Panc1 (cell line): ENCODE results near the gene CRADD. TPM values are rescaled to one million over a fixed set of nuclear protein-coding genes. Genes with fewer than 3 reads are reported as not detected.

ENCODE experiments used
- ATAC-seq: fragments of 200-7000 bp; cut with Tn5 transposase; 2 replicates; pipeline ENCODE4 v1.9.1; 2020; ENCODE audit warnings: mild to moderate bottlenecking, moderate library complexity
- BruUV-seq: library from RNA; stranded (reverse); fragments of 400-500 nt; replicated peaks from 2 replicates; lab custom pipeline; 2021; lab: Mats Ljungman, UMichigan
- CTCF ChIA-PET: fragments of 300-600 bp; sonication (Branson Sonifier 250); formaldehyde crosslinking; loops from one replicate; lab custom pipeline; 2022; ENCODE audit warnings: antibody characterized with exemption; lab: Charles Lee
- POLR2A ChIA-PET: fragments of 300-600 bp; sonication (Branson Sonifier 250); formaldehyde crosslinking; loops from one replicate; lab custom pipeline; 2022; ENCODE audit warnings: antibody characterized with exemption; lab: Charles Lee
- DNase-seq: peaks from one replicate; pipeline ENCODE4 v3.0.0-alpha.2; 2010; ENCODE audit warnings: low read depth, low spot score
- H3K27ac ChIP-seq: 2 replicates; pipeline ENCODE4 v1.5.1; 2011; ENCODE audit warnings: mild to moderate bottlenecking, low read length, inconsistent platforms
- H3K27me3 ChIP-seq: fragments of 200-500 bp; sonication (Bioruptor generic); 2 replicates; pipeline ENCODE4 v1.6.0; 2014; ENCODE audit warnings: low read length, inconsistent platforms; ENCODE audit not compliant: control insufficient read depth, insufficient read depth
- H3K36me3 ChIP-seq: fragments of 200-500 bp; sonication (Bioruptor generic); 2 replicates; pipeline ENCODE4 v1.5.1; 2014; ENCODE audit warnings: inconsistent platforms, mild to moderate bottlenecking, low read length, moderate library complexity; ENCODE audit not compliant: control insufficient read depth, insufficient read depth
- H3K4me1 ChIP-seq: 2 replicates; pipeline ENCODE4 v1.5.1; 2011; ENCODE audit warnings: inconsistent platforms, mild to moderate bottlenecking, low read length, moderate library complexity; ENCODE audit not compliant: control insufficient read depth, insufficient read depth
- H3K4me3 ChIP-seq, 2 experiments: 2 replicates each; pipeline ENCODE4 v1.5.1; 2011 to 2012; ENCODE audit warnings: low read depth in 2 of 2, low read length in 2 of 2, mild to moderate bottlenecking in 2 of 2, inconsistent platforms in 1 of 2, moderate library complexity in 1 of 2
- H3K9me3 ChIP-seq: fragments of 200-500 bp; sonication (Bioruptor generic); 2 replicates; pipeline ENCODE4 v1.5.1; 2014; ENCODE audit warnings: low read depth, mild to moderate bottlenecking, inconsistent platforms, low read length, moderate library complexity; ENCODE audit not compliant: control insufficient read depth, insufficient read depth
- POLR2AphosphoS5 ChIP-seq: IDR thresholded peaks from 2 replicates; pipeline ENCODE4 v1.6.1; 2012; ENCODE audit warnings: mild to moderate bottlenecking, low read depth, low read length, moderate library complexity
- SIN3A ChIP-seq: IDR thresholded peaks from 2 replicates; pipeline ENCODE4 v1.6.1; 2012; ENCODE audit warnings: low read depth, mild to moderate bottlenecking, low read length, moderate library complexity, borderline replicate concordance; ENCODE audit not compliant: insufficient read depth
- TCF7L2 ChIP-seq: IDR thresholded peaks from 2 replicates; pipeline ENCODE4 v1.6.1; 2011; ENCODE audit warnings: mild to moderate bottlenecking, low read depth, low read length, inconsistent platforms
- in situ Hi-C: cut with HindIII; loops from 2 replicates; pipeline ENCODE4 v1.10.0; 2016; ENCODE audit warnings: low sequenced_read_pairs, low pct_unique_long_range_greater_than_20kb
- intact Hi-C: fragments of 100-400 bp; cut with micrococcal nuclease; formaldehyde crosslinking; loops from one replicate; pipeline ENCODE4 v1.10.0; 2022; ENCODE audit not compliant: unreplicated experiment
- total RNA-seq: library from RNA; stranded (reverse); gene quantifications from one replicate; pipeline ENCODE4 v1.2.1, GENCODE V29; 2021; ENCODE audit not compliant: unreplicated experiment
- TF ChIP-seq, protein P1 (sequence below), 2 experiments: IDR thresholded peaks; 2 replicates each; pipeline ENCODE4 v1.6.1; 2011 to 2012; ENCODE audit warnings: low read depth in 2 of 2, control low read depth in 1 of 2, low read length in 1 of 2, mild to moderate bottlenecking in 1 of 2, moderate library complexity in 1 of 2; ENCODE audit not compliant: insufficient read depth in 1 of 2
- TF ChIP-seq, protein P2 (sequence below): fragments of 450-650 bp; IDR thresholded peaks from 2 replicates; pipeline ENCODE4 v1.5.1; 2017; ENCODE audit warnings: mild to moderate bottlenecking

Gene CRADD
- total RNA-seq, 1 experiment from 2014 or later: 7.0 TPM

DNA sequence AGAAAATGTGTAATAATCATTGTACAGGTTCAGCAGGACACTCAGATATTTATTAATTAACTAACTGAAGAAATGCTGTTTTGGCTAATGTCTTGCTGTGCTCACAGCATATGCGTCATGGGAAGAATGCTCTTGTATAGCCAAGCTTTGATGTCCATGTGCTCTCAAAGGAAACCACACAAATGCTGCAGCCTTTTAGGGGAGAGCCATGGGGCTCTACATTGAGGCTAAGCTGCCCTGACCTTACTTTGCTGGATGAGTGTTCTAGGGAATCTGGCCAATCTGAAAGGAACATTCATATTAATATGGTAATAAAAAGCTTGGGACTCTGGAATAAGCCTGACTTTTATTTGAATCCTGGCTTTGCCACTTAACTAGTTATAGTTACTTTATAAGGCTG is 9.5 kb upstream of the CRADD start:
- BruUV-seq: no TSS peak
- POLR2A ChIA-PET: no interaction called here
- H3K27me3 ChIP-seq: no peaks in the 10 kb centered on the region
- no peaks in the 10 kb centered on the region for H3K36me3 ChIP-seq
- CTCF ChIA-PET: no interaction called here
- no peaks in the 10 kb centered on the region for H3K9me3 ChIP-seq
- DNase-seq (no peak), ATAC-seq (no peak)
- H3K4me3 ChIP-seq: no peak overlapping the region
- in situ Hi-C loops: no loop called here
- no peak for TF ChIP-seq POLR2AphosphoS5
- no peak for TF ChIP-seq SIN3A
- H3K4me1 ChIP-seq: no peaks in the 10 kb centered on the region
- H3K27ac ChIP-seq: no peak overlapping the region
- intact Hi-C loops: no loop called here

DNA sequence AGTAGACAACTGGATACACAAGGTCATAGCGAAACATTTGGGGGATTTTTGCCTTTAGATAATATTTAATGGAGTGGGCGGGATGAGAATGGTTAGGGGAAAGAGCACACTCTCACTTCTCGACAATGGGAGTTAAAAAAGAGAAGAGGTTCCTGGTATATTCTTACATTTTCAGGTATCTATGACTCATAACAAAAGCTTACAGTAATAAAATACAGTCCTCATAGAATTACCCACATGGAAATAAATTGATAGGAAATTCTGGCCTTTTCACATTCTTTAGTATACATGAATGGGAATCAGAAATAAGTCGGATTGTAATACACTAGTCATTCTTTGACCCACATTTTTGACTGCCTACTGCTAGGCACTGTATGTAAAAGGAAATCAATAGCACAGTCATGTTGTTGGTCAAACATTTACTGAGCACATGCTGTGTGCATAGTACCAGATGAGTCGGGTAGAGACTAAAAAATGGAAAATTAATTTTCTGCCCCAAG is 8.2 kb upstream of the CRADD start:
- no TSS peak for BruUV-seq
- ChIA-PET CTCF (no interaction called here), POLR2A (no interaction called here)
- H3K36me3 ChIP-seq: no peaks in the 10 kb centered on the region
- no peak overlapping the region for H3K27ac ChIP-seq
- H3K27me3 ChIP-seq: no peaks in the 10 kb centered on the region
- no peak for TF ChIP-seq POLR2AphosphoS5
- TF ChIP-seq SIN3A: no peak
- no peak for TF ChIP-seq TCF7L2
- TF ChIP-seq, protein P1, sequence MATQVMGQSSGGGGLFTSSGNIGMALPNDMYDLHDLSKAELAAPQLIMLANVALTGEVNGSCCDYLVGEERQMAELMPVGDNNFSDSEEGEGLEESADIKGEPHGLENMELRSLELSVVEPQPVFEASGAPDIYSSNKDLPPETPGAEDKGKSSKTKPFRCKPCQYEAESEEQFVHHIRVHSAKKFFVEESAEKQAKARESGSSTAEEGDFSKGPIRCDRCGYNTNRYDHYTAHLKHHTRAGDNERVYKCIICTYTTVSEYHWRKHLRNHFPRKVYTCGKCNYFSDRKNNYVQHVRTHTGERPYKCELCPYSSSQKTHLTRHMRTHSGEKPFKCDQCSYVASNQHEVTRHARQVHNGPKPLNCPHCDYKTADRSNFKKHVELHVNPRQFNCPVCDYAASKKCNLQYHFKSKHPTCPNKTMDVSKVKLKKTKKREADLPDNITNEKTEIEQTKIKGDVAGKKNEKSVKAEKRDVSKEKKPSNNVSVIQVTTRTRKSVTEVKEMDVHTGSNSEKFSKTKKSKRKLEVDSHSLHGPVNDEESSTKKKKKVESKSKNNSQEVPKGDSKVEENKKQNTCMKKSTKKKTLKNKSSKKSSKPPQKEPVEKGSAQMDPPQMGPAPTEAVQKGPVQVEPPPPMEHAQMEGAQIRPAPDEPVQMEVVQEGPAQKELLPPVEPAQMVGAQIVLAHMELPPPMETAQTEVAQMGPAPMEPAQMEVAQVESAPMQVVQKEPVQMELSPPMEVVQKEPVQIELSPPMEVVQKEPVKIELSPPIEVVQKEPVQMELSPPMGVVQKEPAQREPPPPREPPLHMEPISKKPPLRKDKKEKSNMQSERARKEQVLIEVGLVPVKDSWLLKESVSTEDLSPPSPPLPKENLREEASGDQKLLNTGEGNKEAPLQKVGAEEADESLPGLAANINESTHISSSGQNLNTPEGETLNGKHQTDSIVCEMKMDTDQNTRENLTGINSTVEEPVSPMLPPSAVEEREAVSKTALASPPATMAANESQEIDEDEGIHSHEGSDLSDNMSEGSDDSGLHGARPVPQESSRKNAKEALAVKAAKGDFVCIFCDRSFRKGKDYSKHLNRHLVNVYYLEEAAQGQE (IDR thresholded peaks at IDR 0.05; ENCODE audit: insufficient read depth in 1 of 2, low read depth in 2 of 2, low read length in 1 of 2): no peak
- TF ChIP-seq, protein P2, sequence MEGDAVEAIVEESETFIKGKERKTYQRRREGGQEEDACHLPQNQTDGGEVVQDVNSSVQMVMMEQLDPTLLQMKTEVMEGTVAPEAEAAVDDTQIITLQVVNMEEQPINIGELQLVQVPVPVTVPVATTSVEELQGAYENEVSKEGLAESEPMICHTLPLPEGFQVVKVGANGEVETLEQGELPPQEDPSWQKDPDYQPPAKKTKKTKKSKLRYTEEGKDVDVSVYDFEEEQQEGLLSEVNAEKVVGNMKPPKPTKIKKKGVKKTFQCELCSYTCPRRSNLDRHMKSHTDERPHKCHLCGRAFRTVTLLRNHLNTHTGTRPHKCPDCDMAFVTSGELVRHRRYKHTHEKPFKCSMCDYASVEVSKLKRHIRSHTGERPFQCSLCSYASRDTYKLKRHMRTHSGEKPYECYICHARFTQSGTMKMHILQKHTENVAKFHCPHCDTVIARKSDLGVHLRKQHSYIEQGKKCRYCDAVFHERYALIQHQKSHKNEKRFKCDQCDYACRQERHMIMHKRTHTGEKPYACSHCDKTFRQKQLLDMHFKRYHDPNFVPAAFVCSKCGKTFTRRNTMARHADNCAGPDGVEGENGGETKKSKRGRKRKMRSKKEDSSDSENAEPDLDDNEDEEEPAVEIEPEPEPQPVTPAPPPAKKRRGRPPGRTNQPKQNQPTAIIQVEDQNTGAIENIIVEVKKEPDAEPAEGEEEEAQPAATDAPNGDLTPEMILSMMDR: no peak
- H3K9me3 ChIP-seq: no peaks in the 10 kb centered on the region
- H3K4me3 ChIP-seq: no peak overlapping the region
- DNase-seq: no peak
- ATAC-seq: no peak
- intact Hi-C loops: no loop called here
- no peaks in the 10 kb centered on the region for H3K4me1 ChIP-seq
- in situ Hi-C loops: no loop called here

DNA sequence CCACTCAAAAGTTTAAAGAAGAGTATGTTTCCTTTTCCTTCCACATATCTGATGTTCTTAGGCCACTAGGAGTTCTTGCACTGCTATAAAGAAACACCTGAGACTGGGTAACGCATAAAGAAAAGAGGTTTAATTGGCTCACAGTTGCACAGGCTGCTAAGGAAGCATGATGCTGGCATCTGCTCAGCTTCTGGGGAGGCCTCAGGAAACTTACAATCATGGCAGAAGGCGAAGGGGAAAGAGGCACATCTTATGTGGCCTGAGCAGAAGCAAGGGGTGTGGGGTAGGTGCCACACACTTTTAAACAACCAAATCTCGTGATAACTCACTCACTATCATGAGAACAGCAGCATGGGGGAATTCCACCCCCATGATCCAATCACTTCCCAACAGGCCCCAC is 7.7 kb upstream of the CRADD start:
- H3K27me3 ChIP-seq: no peaks in the 10 kb centered on the region
- in situ Hi-C loops: no loop called here
- no peaks in the 10 kb centered on the region for H3K4me1 ChIP-seq
- TF ChIP-seq TCF7L2 (no peak), POLR2AphosphoS5 (no peak), SIN3A (no peak)
- TF ChIP-seq, protein P2: no peak
- TF ChIP-seq, protein P1 (IDR thresholded peaks at IDR 0.05; ENCODE audit: insufficient read depth in 1 of 2, low read depth in 2 of 2, low read length in 1 of 2): no peak
- no peaks in the 10 kb centered on the region for H3K36me3 ChIP-seq
- BruUV-seq: no TSS peak
- ATAC-seq (no peak), DNase-seq (no peak)
- no peak overlapping the region for H3K4me3 ChIP-seq
- intact Hi-C loops: no loop called here
- no peak overlapping the region for H3K27ac ChIP-seq
- ChIA-PET POLR2A (no interaction called here), CTCF (no interaction called here)
- H3K9me3 ChIP-seq: no peaks in the 10 kb centered on the region
